TTC549 (cell line): ENCODE measurements around the gene POLE3.
"Not testable (repeated sequence)": the region's sequence is repeated elsewhere in the genome, so short reads cannot be mapped to it uniquely, and the experiment has no call there.

Experiments used
- FAIRE-seq: peaks from 2 replicates; lab custom pipeline; 2012; peaks lifted over from hg19 to GRCh38; lab: Jason Lieb, UNC

Gene POLE3

GRCh38 chr9:113403646-113404045 lies 6.8 kb downstream of the POLE3 start:
- no peak for FAIRE-seq

GRCh38 chr9:113401027-113401792 lies 9.3 kb downstream of the POLE3 start, which contains the start of gene ALAD:
ALAD (minus strand) TSS chr9:113401284; CDS start chr9:113393559, 7,725 bp downstream.
- peak; percentile 77 for FAIRE-seq

GRCh38 chr9:113399646-113400200 lies 10.8 kb downstream of the POLE3 start:
- no peak for FAIRE-seq

DNA sequence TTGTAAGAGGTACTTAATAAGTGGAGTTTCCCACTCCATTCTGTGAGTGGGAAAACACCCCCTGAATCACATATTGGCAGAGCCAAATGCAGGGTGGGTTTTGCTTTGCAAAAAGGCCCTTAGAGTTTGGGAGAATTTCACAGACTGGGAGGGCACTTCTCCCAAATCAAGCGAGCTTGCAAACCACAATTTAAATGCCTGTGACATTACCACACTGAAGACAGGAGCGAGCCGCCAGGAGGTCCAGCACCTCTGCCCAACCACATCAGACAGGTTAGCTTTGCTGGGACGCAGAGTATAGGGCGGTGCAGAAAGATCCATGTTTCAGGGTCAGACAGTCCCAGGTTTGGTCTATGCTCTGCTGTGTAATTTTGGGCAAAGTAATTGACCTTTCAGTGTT lies 11.7 kb downstream of the POLE3 start:
- no peak for FAIRE-seq

DNA sequence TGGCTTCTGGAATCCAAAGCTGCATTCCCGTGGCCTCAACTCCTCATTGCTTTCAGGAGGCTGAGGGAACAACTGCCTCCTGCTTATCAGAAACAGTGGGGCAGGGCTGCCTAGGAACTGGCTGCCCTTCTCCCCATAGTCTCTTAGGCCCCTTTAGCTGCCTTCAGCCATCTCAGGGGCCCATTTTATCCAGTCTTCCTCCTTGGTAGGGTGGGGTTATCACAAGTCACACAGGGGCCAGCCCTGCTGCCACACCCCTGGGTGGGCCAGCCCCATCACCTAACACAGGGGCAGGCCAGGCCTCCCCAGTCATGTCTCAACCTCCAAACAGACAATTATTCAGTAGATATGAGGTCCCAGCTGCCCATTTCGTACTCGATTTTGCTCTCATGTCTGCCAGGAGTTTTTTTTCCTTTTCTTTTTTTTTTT lies 13.3 kb downstream of the POLE3 start:
- FAIRE-seq = no peak

GRCh38 chr9:113395000-113395861 lies 15.2 kb downstream of the POLE3 start:
- FAIRE-seq = no peak

GRCh38 chr9:113393281-113393680 lies 17.2 kb downstream of the POLE3 start:
- no peak for FAIRE-seq

DNA sequence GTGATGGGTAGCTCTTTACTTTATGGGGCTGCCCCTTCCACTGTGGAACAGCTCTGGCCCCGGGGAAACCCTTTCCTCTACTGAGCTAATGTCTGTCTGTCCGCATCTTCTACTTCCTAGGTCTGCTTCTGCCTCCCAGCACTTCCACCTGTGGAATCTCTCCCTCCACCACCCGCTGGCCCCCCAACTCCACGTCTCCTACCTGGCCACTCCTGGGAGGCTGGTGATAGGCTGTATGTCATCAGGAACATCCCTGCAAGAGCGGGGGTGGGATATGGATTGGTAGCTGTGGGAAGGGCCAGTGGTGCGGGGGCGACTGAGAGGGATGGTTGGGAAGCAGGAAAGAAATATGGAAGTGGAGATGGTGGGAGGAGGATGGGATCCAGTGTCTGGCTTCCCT lies 18.6 kb downstream of the POLE3 start:
- FAIRE-seq = no peak

DNA sequence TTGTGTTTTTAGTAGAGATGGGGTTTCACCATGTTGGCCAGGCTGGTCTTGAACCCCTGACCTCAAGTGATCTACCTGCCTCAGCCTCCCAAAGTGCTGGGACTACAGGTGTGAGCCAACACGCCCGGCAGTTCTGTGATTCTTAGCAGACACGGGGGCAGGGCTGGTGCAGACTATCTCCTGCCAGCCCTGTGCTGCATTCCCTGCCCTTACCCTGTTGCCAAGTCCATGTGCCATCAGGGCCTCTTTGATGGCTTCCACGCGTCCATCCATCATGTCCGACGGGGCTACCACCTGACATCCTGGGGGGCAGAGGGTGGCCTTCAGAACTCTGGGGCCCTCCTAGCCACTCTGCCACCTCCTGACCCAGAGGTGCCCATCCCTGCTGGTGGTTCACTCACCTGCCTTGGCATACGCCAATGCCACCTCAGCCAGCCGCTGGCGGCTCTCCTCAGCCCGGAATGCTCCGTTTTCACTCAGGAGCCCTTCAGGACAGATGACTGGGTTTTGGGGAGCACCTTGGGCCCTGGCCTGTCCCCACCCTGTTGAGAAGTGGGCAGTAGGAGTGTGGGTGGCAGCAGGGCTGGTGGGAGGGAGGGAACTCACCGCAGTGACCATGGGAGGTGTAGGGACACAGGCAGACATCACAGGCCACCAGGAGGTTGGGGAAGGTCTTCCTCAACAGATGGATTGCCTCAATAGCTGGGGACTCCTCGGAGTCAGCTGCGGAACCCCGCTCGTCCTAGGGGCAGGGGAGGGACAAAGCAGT lies 20.1 kb downstream of the POLE3 start:
- FAIRE-seq = no peak

DNA sequence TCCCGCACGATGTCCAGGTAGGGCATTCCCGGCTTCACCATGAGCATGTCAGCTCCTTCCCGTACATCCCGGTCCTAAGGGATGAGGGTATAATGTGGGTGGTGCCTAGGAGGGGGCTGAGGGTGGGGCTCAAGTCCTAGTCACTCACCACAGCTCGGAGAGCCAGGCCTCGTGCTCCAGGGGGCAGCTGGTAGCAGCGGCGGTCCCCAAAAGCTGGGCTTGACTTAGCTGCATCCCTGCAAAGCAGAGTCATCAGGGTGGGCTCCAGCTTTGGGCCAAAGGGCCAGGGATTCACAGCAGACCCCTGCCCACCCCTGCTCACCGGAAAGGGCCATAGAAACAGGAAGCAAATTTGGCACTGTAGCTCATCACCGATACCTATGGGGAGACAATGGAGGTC lies 21.0 kb downstream of the POLE3 start:
- FAIRE-seq = no peak

GRCh38 chr9:113388833-113389232 lies 21.6 kb downstream of the POLE3 start:
- no peak for FAIRE-seq

- FAIRE-seq = no peak
Measured at GRCh38 chr9:113387560-113388230, 22.8 kb downstream of the POLE3 start.

GRCh38 chr9:113386571-113387393 lies 23.7 kb downstream of the POLE3 start:
- no peak for FAIRE-seq

DNA sequence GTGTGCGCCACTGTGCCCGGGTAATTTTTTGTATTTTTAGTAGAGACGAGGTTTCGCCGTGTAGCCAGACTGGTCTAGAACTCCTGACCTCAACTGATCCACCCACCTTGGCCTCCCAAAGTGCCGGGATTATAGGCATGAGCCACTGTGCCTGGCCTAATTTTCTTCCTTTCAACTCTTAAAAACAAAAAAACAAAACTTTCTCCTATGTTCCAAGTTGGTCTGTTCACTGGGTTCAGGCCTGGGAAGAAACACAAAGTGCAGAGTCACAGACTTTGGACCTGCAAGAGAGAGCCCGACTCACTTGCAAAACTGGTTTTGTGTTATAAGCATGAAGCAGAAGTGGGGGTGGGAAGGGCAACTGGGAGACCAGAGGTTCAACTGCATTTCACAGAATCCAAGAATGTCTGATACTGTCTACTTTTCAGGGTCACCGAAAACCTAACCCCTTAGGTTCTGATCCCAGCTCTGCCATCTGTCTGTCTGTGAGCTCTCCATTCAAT lies 28.5 kb downstream of the POLE3 start:
- no peak for FAIRE-seq

DNA sequence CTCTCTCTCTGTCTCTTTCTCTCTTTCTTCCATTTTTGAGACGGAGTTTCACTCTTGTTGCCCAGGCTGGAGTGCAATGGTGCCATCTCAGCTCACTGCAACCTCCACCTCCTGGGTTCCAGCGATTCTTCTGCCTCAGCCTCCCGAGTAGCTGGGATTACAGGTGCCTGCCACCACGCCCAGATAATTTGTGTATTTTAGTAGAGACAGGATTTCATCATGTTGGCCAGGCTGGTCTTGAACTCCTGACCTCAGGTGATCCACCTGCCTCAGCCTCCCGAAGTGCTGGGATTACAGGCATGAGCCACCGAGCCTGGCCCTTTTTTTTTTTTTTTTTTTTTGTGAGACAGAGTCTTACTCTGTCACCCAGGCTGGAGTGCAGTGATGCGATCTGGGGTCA lies 29.0 kb downstream of the POLE3 start:
- FAIRE-seq = not testable (repeated sequence)

DNA sequence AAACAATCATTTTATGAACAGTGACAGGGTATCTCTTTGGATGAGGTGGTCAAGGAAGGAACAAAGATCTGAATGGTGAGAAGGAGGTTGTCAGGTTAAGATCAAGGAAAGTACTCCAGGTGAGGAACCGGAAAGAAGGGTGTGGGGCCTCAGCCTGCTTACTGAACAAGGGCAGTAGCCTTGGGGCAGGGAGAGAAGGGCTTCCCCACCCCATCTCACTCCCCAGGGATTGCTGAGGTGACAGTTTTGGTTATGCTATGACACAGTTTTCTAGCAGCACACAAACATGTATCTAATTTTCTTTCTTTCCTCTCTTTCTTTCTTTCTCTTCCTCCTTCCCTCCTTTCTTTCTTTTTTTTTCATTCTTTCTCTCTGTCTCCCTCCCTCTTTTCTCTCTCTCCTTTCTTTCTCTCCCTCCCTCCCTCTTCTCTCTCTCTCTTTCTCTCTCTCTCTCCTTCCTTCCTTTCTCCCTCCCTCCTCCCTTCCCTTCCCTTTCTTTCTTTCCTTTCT lies 29.6 kb downstream of the POLE3 start:
- FAIRE-seq = no peak

- FAIRE-seq = not testable (repeated sequence)
Measured at GRCh38 chr9:113379829-113380210, 30.7 kb downstream of the POLE3 start.

DNA sequence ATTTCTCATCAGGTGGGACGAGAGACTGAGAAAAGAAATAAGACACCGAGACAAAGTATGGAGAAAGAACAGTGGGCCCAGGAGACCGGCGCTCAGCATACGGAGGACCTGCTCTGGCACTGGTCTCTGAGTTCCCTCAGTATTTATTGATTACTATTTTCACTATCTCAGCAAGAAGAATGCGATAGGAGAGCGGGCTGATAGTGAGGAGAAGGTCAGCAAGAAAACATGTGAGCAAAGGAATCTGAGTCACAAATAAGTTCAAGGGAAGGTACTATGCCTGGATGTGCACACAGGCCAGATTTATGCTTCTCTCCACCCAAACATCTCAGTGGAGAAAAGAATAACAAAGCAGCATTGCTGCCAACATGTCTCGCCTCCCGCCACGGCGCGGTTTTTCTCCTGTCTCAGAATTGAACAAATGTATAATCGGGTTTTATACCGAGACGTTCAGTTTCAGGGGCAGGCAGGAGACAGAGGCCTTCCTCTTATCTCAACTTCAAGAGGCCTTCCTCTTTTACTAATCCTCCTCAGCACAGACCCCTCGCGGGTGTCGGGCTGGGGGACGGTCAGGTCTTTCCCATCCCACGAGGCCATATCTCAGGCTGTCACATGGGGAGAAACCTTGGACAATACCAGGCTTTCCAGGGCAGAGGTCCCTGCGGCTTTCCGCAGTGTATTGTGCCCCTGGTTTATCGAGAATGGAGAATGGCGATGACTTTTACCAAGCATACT lies 31.2 kb downstream of the POLE3 start:
- not testable (repeated sequence) for FAIRE-seq
